Measurements from ENCODE around the gene ABCE1. TPM values are rescaled to one million over a fixed set of nuclear protein-coding genes. Genes with fewer than 3 reads are reported as not detected.

Gene ABCE1
- total RNA-seq, 1 experiment from 2014 or later, result 134 TPM

GRCh38 chr4:145177511-145177905 is 79.4 kb downstream of the ABCE1 start:
- no peak for DNase-seq (ENCODE audit: low read depth)

- DNase-seq (ENCODE audit: low read depth), result peak; percentile 15
Measured at GRCh38 chr4:145177906-145178538, 79.9 kb downstream of the ABCE1 start.

- no peak for DNase-seq (ENCODE audit: low read depth)
Measured at GRCh38 chr4:145178740-145179280, 80.7 kb downstream of the ABCE1 start.

Other genes with a start within 250 kb of the ABCE1 start
- 29.0 and 36.4 TPM in 2 replicates for gene ANAPC10, start 115 bp upstream of the ABCE1 start, total RNA-seq (2014; rRNA removed; shearing (Covaris generic))
- 7.4 and 11.2 TPM in 2 replicates for gene OTUD4, start 82.3 kb downstream of the ABCE1 start, total RNA-seq (2014; rRNA removed; shearing (Covaris generic))

Data from M059J (cell line).